ENCODE measurements around the gene RTP3.
"Not testable (repeated sequence)": the region's sequence is repeated elsewhere in the genome, so short reads cannot be mapped to it uniquely, and the experiment has no call there.

Gene RTP3

GRCh38 chr3:46488735-46489361 is 8.9 kb upstream of the RTP3 start:
- no peak for TF ChIP-seq JUND (IDR thresholded peaks at IDR 0.05; ENCODE audit: low read depth)
- in situ Hi-C loops (cut with HindIII; ENCODE audit: low pct_unique_long_range_greater_than_20kb, low sequenced_read_pairs): no loop called here
- DNase-seq (ENCODE audit: low read depth in 1 of 2, low spot score in 1 of 2): peak; percentile 76 to 88

DNA sequence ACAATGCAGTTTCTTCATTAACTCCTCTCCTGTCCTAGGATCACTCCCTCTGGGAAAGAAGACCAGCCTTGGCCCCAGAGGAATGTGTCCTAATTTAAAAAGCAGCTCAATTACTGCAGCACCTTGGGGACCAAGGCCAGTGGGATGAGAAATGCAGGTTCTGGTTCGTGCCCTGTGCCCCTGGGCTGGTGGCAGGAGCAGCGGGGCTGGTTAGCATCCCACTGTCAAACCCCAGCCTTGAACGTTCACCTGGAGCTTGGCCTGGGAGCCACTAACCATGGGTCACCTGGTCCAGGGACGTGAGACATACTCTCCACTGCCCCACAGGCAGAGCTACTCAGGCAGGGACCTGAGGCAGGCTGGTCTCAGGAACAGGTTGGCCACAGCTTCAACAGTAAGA is 8.4 kb upstream of the RTP3 start:
- TF ChIP-seq JUND (IDR thresholded peaks at IDR 0.05; ENCODE audit: low read depth): no peak
- in situ Hi-C loops (cut with HindIII; ENCODE audit: low pct_unique_long_range_greater_than_20kb, low sequenced_read_pairs): no loop called here
- DNase-seq (ENCODE audit: low read depth in 1 of 2, low spot score in 1 of 2): no peak

DNA sequence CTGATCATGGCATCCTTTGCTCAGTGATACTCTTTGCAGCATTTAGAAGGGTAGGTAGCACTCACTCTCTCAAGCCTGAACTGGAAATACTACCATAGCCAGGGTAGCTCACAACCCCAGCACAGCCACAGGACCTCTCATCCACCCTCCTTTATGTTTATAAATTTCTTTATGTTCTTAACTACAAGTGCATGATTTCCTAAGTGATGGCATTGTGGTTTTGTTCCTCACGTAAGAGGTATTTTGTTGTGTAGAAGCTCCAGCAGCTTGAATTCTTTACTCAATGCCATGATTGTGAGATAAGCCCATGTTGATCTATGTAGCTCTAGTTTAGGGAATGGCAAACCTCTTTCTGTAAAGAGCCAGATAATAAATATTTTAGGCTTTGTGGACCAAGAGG is 7.9 kb upstream of the RTP3 start:
- TF ChIP-seq JUND (IDR thresholded peaks at IDR 0.05; ENCODE audit: low read depth): no peak
- in situ Hi-C loops (cut with HindIII; ENCODE audit: low pct_unique_long_range_greater_than_20kb, low sequenced_read_pairs): no loop called here
- DNase-seq (ENCODE audit: low read depth in 1 of 2, low spot score in 1 of 2): no peak

DNA sequence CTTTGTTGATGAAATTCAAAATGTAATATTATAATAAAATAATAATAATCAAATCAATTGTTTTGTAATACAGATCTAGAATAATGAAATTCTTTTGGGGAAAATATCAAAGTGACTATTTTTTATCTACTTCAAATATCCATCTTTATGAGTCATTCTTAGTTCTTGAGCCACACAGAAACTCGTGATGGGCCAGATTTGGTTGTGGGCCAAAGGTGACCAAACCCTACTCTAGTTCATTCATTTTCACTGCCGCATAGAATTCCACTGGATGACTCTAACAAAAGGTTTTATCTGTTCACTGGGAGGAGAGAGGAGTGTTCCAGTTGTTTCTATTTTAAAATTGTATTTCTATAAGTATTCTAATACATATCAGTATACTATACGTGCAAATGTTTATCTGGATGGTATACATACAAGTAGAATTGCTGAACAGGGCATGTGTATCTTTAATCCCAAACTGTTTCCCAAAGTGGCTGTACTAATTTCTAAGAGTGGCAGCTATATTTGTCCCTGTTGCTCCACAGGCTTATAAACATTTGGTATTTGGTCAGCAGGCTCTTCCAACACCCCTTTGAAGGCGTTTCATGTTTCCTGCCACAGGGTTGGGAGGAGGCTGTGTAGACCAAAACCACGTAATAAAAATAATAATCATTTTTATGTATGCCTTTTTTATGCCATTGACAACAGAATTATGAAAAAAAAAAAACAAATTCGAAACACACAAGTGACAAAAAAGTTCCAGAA is 7.3 kb upstream of the RTP3 start:
- no peak for TF ChIP-seq JUND (IDR thresholded peaks at IDR 0.05; ENCODE audit: low read depth)
- DNase-seq (ENCODE audit: low read depth in 1 of 2, low spot score in 1 of 2): no peak
- in situ Hi-C loops (cut with HindIII; ENCODE audit: low pct_unique_long_range_greater_than_20kb, low sequenced_read_pairs): no loop called here

GRCh38 chr3:46491089-46492070 is 6.4 kb upstream of the RTP3 start:
- in situ Hi-C loops (cut with HindIII; ENCODE audit: low pct_unique_long_range_greater_than_20kb, low sequenced_read_pairs): no loop called here
- DNase-seq (ENCODE audit: low read depth in 1 of 2, low spot score in 1 of 2): no peak
- no peak for TF ChIP-seq JUND (IDR thresholded peaks at IDR 0.05; ENCODE audit: low read depth)

- in situ Hi-C loops (cut with HindIII; ENCODE audit: low pct_unique_long_range_greater_than_20kb, low sequenced_read_pairs): no loop called here
These were observed 4.8 kb upstream of the RTP3 start for GRCh38 chr3:46492890-46493547.

GRCh38 chr3:46494491-46494890 is 3.3 kb upstream of the RTP3 start:
- in situ Hi-C loops (cut with HindIII; ENCODE audit: low pct_unique_long_range_greater_than_20kb, low sequenced_read_pairs); DNase-seq (ENCODE audit: low read depth in 1 of 2, low spot score in 1 of 2): not testable (repeated sequence)

More at GRCh38 chr3:46492890-46493547, 4.8 kb upstream of the RTP3 start:
- no peak for DNase-seq (ENCODE audit: low read depth in 1 of 2, low spot score in 1 of 2)
- no peak for TF ChIP-seq JUND (IDR thresholded peaks at IDR 0.05; ENCODE audit: low read depth)

- in situ Hi-C loops (cut with HindIII; ENCODE audit: low pct_unique_long_range_greater_than_20kb, low sequenced_read_pairs): no loop called here
- no peak for TF ChIP-seq JUND (IDR thresholded peaks at IDR 0.05; ENCODE audit: low read depth)
- DNase-seq (ENCODE audit: low read depth in 1 of 2, low spot score in 1 of 2): peak in 1 of 2 experiments; percentile 13
These were observed 1.8 kb upstream of the RTP3 start for GRCh38 chr3:46495901-46496456.

- in situ Hi-C loops (cut with HindIII; ENCODE audit: low pct_unique_long_range_greater_than_20kb, low sequenced_read_pairs): no loop called here
- TF ChIP-seq JUND (IDR thresholded peaks at IDR 0.05; ENCODE audit: low read depth): no peak
- peak in 1 of 2 experiments; percentile 14 for DNase-seq (ENCODE audit: low read depth in 1 of 2, low spot score in 1 of 2)
These were observed 825 bp upstream of the RTP3 start for GRCh38 chr3:46496746-46497555.

DNA sequence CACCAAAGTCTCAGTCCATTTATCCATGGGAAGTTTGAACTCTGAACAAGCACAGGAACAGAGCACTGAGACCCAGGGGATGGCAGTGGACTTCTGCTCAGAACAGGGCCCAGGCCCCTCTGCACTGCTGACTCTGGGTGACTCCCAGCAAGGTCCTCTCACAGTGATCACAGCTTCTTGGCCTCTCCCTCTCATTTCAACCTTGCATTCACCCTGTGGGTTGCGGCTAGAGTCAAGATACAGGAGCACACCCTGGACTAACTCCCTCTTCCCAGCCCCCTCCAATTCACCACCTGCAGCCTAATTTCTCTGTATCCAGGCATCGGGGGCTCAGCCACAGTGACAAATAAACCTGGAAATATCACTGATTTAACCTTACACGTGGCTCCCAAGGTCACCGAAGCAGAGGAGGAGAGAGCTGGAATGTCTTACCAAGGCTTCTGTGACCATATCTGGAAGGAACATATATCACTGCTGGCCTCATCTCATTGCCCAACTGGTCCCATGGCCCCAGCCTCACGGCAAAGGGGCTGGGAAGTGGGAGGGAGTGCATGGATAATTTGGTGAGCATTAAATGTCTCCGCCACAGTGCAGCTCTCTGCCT is 1.2 kb downstream of the RTP3 start:
- TF ChIP-seq JUND (IDR thresholded peaks at IDR 0.05; ENCODE audit: low read depth): no peak
- DNase-seq (ENCODE audit: low read depth in 1 of 2, low spot score in 1 of 2): no peak
- in situ Hi-C loops (cut with HindIII; ENCODE audit: low pct_unique_long_range_greater_than_20kb, low sequenced_read_pairs): no loop called here
